Hippocampal formation (tissue), 2 donors: Measurements from ENCODE around the gene CNNM4.
A peak's percentile ranks its signal among the peaks of the same experiment; 100 is the strongest.

ENCODE experiments used
- DNase-seq, 2 donors: peaks; one replicate each; lab custom pipeline; 2025; lab: John Stamatoyannopoulos, UW

Gene CNNM4

DNA sequence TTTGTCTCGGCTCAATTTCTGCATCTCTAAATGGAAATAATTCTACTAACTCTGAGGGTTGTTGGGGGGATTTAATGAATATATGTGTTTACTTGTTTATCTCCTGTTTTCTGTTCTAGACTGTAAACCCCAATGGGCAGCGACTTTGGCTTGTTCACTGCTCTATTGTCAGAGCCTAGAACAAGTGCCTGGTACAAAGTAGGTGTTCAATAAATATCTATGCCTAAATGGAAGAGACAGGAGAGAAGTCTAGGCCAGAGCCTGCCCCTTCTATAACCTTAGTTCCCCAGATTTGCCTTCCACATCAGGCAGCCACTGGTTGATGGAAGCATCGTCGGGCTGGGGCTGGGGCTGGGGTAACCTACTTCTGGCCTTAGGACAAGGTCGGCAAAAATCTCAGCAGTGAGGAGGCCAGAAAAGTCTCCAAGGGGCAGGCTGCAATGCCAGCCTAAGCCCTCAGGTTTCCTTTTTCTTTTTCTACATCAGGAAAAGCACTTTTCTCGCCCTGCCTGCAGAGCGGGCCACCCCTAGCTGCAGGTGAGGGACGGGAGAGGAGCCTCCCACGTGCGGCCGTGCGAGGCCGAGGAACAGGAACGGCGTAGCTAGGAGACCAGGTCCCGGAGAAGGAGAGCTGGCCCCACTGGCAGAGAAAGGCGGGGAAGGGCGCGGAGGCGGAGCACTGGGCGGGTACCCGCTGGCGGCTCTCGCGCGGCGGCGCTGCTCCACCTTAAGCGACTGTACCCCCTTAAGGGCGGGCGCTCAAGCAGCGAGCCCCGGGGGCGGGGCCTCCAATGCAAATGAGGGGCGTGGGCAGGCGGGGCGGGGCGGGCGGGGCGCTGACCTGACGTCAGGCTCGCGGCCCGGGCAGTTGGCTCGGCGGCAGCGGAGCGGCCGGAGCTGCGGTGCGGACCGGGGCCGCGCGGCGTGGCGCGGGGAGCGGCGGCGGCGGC, at the start of gene CNNM4:
Gene CNNM4 (plus strand): TSS at position 867 of the 950 bp plus-strand sequence. CDS start 98 bp downstream, outside the sequence.
- peak; percentile 91 to 92 for DNase-seq

DNA sequence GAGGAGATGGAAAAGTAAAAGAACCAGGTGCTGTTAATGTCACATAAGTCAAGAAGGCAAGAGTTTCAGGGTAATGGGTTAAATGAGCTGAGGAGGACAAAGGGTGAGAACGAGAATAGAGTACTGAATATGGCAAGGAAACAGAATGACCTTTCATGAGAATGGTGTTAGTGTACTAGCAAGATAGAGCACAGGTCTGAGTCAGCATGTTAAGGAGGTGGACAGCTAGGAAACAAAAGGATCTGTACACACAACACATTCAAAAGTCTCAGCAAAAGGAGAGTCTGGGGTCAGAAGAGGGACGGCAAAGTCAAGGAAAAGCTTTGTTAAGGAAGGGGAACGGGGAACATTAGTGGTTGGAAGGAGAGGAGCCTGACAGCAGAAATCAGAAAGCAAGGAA, 49.7 kb upstream of the CNNM4 start:
- DNase-seq, result no peak

DNA sequence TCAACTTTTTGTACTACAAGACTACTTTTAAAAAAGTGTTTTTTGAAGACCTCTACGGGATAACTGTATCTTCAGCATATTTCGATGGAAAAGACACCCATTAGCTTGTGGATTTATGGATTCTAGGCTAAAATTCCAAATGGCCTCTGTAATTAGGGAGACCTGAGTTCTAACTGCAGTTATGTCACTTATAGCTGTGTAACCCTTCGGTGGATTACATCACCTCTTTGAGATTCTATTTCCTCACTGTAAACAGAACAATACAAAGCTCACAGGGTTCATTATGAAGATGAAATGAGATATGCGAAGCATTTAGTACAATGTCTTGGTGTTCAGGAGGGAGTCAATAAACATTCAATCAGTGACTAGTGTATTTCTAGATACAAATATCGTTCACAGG, 45.0 kb upstream of the CNNM4 start:
- no peak for DNase-seq

DNA sequence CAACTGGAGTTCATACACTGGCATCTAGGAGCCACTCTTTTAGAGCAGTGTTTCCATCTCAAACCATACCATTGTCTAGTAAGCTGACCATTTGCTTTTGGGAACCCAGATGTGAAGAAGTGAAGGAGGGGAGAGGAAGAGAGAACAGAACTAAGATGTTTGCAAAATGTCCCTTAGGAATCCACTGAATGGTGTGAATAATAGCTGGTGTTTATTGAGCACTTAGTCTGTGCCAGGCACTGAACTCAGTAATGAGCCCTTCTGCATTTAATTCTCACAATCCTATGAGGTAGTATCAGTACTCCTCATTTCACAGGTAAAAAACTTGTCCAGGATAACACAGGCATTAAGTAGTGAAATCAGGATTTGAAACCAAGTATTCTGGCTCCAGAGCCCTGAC, 44.3 kb upstream of the CNNM4 start:
- no peak for DNase-seq

DNA sequence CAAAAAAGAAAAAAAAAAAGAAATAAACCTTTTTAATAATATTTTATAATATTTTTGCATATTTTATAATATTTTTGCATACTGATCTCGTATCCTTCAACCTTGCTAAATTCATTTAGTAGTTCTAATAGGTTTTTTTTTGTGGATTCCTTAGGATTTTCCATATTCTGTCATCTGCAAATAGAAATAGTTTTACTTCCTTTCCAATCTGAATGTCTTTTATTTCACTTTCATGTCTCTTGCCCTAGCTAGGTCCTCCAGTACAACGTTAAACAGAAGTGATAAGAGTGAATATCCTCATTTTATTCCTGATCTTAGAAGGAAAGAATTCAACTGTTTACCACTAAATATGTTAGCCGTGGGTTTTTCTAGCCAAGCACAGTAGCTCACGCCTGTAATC, 34.6 kb upstream of the CNNM4 start:
- no peak for DNase-seq

DNA sequence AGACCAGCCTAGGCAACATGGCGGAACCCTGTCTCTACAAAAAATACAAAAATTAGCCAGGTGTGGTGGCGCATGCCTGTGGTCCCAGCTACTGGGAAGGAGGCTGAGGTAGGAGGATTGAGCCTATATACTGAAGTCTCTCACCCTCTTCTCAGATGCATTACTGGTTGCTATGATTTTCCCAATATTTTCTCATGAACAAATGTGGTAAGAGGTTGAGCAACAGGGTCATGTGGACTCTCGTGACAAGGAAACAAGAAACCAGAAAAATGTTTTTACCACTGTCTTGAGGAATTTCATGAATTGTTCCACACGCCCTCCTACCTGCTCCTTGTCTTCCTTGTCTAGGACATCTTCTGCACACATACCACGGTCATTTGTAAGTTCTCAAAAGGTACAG, 33.3 kb upstream of the CNNM4 start:
- DNase-seq, result no peak

DNA sequence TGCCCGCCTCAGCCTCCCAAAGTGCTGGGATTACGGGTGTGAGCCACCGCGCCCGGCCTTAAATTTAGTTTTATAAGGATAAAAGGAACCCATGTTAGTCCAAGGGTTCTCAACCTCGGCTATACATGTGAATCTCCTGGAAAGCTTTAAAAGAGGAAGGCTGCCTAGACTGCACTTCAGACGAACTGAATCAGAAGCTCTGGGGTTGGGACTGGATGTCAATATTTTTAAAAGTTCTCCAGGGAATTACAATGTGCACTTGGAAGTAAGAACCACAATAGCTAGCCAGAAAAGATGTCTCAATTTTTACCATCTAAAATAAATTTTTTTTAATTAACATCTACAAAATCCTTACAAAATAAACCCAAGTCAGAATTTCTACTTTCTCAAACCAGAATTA, 31.0 kb upstream of the CNNM4 start:
- no peak for DNase-seq

DNA sequence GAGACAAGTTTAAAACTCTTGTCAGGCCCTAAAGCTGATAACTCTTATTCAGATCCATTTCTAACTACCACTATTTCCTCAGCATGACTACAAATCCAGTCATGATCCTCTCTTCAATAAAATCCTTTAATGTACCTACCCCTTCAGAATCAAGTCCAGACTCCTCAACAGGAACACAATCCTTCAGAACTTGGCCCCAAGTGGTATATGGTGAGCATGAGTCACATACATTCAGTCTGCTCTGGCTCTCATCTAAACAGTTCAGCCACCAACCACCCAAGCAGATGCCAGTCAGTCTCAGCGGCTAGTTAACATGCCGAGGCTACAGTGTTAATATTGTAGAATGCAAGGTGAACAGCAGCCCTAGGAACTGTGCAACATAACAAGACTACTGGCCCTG, 30.5 kb upstream of the CNNM4 start:
- no peak for DNase-seq

DNA sequence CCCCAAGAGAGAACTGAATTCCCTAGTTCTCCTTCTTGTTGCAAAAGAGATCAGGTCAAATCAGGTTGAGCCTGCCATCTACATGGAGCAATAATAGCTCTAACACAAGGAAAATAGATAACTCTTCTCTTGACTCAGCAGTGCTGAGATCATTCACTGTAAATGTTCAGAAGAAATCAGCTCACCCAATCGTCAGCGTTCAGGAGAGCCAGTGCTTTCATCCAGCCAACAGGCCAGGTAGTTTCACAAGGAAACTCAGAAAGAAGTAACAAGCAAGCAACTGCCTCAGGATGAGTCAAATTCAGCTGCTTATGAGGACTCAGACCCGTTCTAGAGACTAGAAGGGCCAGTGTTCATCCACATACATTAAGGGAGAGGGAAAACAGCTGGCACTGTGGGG, 26.8 kb upstream of the CNNM4 start:
- DNase-seq, result no peak

DNA sequence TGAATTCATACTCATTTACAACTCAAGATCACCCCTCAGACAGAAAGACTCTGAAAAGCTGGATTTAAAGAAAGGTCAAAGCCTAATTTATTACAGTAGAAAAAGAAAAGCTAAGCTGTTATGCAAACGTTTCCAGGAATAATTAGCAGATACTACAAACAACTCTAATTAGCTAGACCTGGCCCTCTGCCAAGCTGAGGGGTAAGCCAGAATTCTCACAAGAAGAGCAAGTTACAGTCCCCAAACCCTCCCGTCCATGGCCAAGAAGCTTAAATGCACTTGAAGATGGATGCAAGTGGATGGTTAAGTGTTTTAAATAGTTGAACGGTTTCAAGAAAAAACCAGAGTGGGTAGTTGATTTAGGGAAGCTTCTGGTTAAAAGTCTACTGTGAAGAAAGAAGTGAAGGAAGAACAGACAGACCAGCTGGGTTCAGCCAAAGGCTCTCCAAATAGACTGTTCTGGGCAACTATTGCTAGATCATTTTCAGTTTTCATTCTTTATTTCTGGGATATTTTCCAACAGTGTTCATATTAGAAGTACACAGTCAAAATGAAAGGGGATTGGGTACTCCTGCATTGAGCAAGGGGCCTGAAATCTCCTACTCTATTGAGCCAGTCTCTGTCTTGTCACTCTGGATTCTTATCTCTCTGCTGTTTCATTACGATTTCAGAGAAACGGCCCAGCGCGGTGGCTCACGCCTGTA, 25.7 kb upstream of the CNNM4 start:
- DNase-seq, result peak; percentile 7 to 38

DNA sequence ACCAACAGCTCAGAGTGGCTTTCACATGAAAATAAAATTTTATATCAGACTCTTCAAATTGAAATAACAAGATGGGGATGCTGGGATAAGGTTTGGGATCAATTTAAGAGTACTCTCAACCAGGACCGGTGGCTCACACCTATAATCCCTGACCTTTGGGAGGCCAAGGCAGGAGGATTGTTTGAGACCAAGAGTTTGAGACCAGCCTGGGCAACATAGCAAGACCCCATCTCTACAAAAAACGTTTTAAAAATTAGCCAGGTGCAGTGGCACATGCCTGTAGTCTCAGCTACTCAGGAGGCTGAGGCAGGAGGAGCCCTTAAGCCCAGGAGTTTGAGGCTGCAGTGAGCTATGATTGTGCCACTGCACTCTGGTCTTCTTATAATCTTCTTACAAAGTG, 23.5 kb upstream of the CNNM4 start:
- no peak for DNase-seq

DNA sequence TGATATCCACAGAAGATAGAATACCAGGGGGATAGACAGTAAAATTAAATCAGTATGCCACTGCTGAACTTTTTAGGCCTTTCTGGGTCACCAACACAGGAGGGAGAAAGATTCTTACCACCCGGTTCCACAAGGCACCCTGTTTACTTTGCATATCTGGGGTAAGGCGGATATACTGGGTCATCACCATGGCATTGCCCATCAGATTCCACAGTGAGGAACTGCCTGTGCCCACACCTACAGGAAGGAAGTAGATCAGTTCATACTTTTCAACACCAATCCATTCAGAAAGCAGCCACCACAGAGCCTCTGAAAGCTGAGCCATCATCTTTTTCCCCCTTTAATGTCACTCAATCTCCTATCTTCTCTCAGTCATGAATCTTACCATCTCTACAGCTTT, 22.9 kb upstream of the CNNM4 start:
- DNase-seq, result no peak

DNA sequence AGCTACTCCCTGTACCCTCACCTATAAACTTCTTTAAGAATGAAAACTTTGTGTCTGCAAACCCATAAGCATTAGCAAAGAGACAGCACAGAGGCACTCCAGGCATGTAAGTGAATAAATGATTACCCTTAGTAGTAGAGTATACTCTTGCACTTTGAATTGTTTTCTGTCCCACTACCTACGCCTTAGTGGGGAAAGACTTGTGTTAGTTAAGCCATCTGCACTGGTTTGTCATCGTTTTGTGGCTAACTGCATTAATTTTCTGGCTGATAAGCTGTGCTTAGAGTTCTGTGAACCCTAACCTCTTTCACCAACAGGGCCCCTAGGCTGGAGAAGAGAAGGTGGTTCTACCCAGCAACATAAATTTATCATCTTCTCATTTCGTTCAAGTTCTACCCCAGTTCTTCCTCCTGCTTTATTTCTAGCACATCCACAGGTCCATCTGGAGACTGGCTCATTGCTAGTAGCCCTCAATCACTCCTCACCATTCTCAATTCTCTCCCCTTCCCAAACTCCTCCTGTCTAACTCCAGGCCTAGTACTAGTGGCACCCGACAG, 21.5 kb upstream of the CNNM4 start:
- no peak for DNase-seq

DNA sequence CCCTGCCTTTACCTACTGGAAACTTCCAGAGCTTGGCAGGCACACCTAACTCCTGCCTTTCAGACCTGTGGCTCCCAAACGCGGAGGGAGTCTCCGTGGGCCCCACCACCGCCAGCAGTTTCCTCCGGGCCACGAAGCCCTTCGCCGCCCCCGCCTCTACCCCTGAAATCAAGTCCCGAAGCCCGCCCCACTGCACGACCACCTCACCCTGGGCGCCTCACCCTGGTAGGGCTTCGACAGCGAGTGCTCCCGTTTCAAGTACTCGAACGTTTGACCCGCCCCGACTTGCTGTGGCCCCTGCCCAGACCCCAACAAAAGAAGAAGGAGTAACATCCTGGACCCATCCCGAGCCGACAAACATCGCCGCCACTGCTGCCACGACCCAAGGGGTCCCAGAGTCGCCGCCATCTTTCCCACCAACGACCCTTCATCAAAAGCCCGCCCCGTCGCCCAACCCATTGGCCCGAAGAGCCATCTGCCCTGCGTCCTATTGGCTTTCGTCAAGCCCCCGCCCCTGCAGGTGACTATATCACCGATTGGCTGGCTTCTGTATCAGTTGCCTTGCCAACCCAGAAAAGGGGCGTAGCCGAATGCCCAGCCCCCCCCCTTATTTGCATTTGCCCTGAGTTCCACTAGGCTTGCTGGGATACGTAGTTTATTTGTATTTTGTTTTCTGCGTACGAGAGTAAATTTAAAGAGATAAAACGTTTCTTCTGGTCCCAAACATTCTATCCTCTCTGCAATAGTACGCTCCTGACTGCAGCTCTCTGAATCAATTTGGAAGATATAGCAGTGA, 20.9 kb upstream of the CNNM4 start, which contains the start of gene LMAN2L:
Gene LMAN2L (minus strand): TSS at position 432 of the 796 bp plus-strand sequence. CDS start 24 bp downstream, at position 408.
- peak; percentile 97 to 99 for DNase-seq

DNA sequence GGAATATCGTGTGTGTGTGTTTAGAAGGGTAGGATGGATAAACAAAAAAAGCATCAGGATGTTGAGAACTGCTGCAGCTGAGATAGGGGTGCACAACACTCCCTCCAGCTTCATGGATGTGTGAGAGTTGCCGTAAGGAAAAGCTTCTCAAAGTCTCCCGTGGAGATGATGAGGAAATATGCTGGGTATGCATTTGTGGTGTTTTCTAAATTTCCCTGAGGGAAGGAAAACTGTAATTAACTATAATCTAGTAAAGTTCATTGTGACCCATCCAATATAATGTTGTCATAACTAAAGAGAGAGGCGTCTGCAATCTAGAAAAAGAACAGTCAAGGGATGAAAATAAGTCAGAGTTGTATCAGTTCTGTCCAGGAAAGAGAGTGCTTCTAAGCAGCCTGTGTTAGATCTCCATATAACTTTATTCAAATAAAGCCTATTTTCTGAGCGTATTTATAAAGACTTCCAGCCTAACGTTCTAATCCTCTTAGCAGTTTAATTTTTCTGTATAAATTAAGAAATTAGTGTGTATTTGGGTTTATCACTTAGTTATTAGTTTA, 13.6 kb upstream of the CNNM4 start:
- DNase-seq, result no peak

DNA sequence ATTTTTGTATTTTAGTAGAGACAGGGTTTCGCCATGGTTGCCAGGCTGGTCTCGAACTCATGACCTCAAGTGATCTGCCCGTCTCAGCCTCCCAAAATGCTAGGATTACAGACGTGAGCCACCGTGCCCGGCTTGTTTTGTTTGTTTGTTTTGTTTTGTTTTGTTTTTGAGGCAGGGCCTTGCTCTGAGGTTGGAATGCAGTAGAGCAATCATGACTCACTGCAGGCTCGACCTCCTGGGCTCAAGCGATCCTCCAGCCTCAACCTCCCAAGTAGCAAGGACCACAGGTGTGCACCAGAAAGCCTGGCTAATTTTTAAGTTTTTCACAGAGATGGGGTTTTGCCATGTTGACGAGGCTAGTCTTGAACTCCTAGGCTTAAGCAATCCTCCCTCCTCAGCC, 8.9 kb upstream of the CNNM4 start:
- DNase-seq, result no peak

DNA sequence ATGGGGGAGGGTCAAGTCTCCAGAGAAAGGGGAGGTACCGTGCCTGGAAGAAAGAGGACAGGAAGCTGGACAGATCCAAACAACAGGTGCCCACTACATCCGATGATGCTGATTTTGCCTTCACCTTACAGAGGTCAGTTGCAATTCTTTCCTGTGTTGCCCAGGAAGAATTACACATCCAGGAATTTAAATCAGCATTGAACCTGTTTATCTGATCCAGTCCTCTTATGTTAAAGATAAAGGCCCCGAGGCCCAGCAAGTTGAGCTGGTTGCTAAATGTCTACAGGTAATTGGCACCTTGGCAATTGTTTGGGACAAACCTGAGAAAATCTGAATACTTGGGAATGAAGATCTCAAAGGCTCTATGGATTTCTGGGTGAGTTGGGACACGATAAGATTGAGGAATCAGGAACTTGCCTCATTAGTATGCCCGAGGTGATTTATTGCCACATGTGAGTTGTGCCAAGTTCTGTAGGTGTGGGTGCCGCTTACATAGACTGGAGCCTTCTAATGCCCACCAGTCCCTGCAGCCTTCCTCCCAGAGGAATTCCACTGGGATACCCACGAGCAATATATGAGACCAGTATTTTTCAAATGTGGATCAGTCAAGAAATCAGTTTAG, 6.9 kb upstream of the CNNM4 start:
- DNase-seq, result no peak

DNA sequence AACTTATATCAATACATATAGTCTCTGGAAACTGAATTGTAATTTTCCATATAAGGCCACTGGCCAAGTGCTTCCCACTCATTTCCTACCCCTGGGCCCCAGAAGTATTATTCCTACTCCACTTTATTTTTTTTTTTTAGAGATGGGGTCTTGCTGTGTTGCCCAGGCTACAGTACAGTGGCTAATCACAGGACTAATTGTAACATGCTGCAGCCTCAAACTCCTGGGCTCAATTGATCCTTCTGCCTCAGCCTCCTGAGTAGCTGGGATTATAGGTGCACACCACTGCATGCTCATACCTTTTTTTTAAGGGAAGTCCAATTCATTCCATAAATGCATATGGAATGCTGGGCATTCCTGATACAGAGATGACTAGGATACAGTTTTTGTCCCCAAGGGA, 6.4 kb upstream of the CNNM4 start:
- no peak for DNase-seq

DNA sequence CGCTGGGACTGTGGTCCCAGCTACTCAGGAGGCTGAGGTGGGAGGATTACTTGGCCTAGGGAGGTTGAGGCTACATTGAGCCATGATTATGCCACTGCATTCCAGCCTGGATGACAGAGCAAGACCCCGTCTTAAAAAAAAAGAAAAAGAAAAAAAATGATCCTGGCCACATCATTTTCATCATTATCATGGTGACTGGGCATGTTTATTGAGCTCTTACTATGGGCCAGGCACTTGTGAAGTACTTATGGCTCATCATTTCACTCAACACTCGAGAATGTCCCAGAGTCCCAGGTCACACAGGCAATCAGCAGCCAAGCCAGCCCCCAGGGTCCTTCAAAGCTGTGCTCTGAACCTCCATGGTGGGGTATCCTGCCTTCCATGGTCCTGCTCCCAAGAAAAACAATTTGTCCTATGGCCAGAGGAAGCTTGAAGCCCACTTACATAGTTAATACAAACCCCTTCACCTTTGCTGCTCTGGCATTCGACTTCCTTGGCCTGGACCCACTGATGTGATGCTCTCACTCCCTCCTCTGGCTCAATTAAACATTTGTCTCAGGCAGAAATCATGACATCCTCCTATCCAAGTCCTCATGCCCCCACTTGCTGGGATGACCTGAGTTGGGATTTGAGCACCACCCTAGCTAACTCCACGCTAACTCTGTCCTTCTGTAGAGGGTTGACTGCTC, 3.8 kb upstream of the CNNM4 start:
- DNase-seq, result no peak

DNA sequence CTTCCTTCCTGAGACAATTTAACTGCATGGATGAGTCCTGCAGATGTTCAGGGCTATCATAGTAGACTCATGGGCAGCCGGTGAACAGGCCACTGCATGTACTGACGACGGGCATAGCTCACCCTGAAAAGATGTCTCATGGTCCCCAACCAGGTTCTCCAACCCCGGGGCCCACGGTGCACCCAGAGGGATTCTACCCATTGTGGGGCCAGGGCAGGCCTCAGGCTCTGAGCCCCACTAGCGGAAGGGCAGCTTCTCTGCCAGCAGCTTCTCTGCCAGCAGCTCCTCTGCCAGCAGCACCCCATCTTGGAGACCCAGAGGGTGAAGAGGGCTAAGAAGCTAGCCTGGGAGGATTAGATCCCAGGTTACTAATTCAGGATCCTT, 3.2 kb upstream of the CNNM4 start:
- no peak for DNase-seq

DNA sequence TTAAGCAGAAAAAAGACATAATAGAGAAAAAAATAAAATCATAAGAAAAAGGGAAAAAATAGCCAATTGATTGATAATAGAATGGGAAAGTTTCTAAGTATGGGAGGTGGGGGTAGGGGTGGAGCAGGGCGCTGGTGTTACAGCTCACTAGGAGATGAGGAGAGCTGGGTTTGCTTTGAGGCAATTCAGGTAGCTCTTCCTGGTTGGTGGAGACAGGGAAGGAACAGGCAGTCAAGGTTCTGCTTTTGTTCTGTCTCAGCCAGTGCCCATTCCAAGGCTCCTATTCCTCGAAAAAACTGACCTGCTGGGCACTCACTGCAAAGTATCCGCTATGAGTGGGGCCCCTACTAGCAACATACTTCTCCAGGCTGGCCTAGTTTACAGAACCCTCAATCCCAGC, 1.7 kb upstream of the CNNM4 start:
- DNase-seq, result no peak
